Loucy (cell line): ENCODE measurements around the gene NELL2.

Source experiments
- H2AFZ ChIP-seq: fragments of 200-600 bp; sonication (generic); 2 replicates; pipeline ENCODE4 v1.6.0; 2016; ENCODE audit warnings: antibody characterized with exemption, mild to moderate bottlenecking, low read length, moderate library complexity
- H3F3A ChIP-seq: fragments of 200-600 bp; 2 replicates; pipeline ENCODE4 v1.6.0; 2016; ENCODE audit warnings: antibody characterized with exemption, low read depth, mild to moderate bottlenecking
- H3K27me3 ChIP-seq: fragments of 200-600 bp; sonication (generic); 2 replicates; pipeline ENCODE4 v1.6.1; 2014; ENCODE audit warnings: low read length, mild to moderate bottlenecking; ENCODE audit not compliant: insufficient read depth, poor library complexity, severe bottlenecking
- H3K36me3 ChIP-seq: fragments of 200-600 bp; sonication (generic); 2 replicates; pipeline ENCODE4 v1.6.1; 2016; ENCODE audit warnings: low read length; ENCODE audit not compliant: insufficient read depth
- H3K4me1 ChIP-seq: fragments of 200-600 bp; sonication (generic); 2 replicates; pipeline ENCODE4 v1.5.1; 2014; ENCODE audit warnings: low read length, mild to moderate bottlenecking; ENCODE audit not compliant: insufficient read depth, poor library complexity, severe bottlenecking
- H3K4me2 ChIP-seq: fragments of 200-600 bp; sonication (generic); 2 replicates; pipeline ENCODE4 v1.6.0; 2014; ENCODE audit warnings: antibody characterized with exemption, low read length, low read depth, mild to moderate bottlenecking; ENCODE audit not compliant: poor library complexity, severe bottlenecking
- H3K4me3 ChIP-seq: fragments of 200-600 bp; sonication (generic); 2 replicates; pipeline ENCODE4 v1.5.1; 2014; ENCODE audit warnings: low read length, mild to moderate bottlenecking, mixed read lengths; ENCODE audit not compliant: poor library complexity, severe bottlenecking
- H3K79me2 ChIP-seq: fragments of 200-600 bp; sonication (generic); 2 replicates; pipeline ENCODE4 v1.6.1; 2014; ENCODE audit warnings: low read length; ENCODE audit not compliant: insufficient read depth
- H3K9ac ChIP-seq: fragments of 200-600 bp; sonication (generic); 2 replicates; pipeline ENCODE4 v1.6.0; 2014; ENCODE audit warnings: mild to moderate bottlenecking, low read depth, low read length, moderate library complexity; ENCODE audit not compliant: poor library complexity, severe bottlenecking
- H3K9me2 ChIP-seq: fragments of 200-600 bp; sonication (generic); replicated peaks from 2 replicates; pipeline ENCODE4 v1.6.1; 2016; ENCODE audit warnings: low read depth, low read length, mixed read lengths
- H3K9me3 ChIP-seq: fragments of 200-600 bp; sonication (generic); 2 replicates; pipeline ENCODE4 v1.6.1; 2014; ENCODE audit warnings: mild to moderate bottlenecking, antibody characterized with exemption, low read length, low read depth; ENCODE audit not compliant: insufficient read depth
- H4K20me1 ChIP-seq: fragments of 200-600 bp; sonication (generic); 2 replicates; pipeline ENCODE4 v1.6.0; 2014; ENCODE audit warnings: antibody characterized with exemption, low read length, mild to moderate bottlenecking; ENCODE audit not compliant: insufficient read depth, poor library complexity, severe bottlenecking
- CTCF ChIP-seq: fragments of 200-600 bp; sonication (generic); conservative IDR thresholded peaks from 2 replicates; pipeline ENCODE4 v1.5.1; 2014; ENCODE audit warnings: mild to moderate bottlenecking, antibody characterized with exemption, low read length
- EZH2phosphoT487 ChIP-seq: fragments of 200-600 bp; IDR thresholded peaks from 2 replicates; pipeline ENCODE4 v1.6.1; 2018; ENCODE audit warnings: antibody characterized with exemption, mild to moderate bottlenecking, moderate library complexity, borderline replicate concordance

NELL2 gene

GRCh38 chr12:44697511-44697910, 178.6 kb downstream of the NELL2 start:
- Histone ChIP-seq H3K4me3 (no peak overlapping the region), H3K36me3 (no peaks in the 10 kb centered on the region), H3F3A (no peaks in the 10 kb centered on the region), H3K79me2 (no peaks in the 10 kb centered on the region), H4K20me1 (no peaks in the 10 kb centered on the region), H3K9me3 (no peaks in the 10 kb centered on the region), H3K4me1 (no peaks in the 10 kb centered on the region), H3K9ac (no peak overlapping the region), H3K27me3 (no peaks in the 10 kb centered on the region), H2AFZ (no peak overlapping the region), H3K4me2 (no peak overlapping the region), H3K9me2 (no peaks in the 10 kb centered on the region)
- TF ChIP-seq EZH2phosphoT487 (no peak), CTCF (no peak)

DNA sequence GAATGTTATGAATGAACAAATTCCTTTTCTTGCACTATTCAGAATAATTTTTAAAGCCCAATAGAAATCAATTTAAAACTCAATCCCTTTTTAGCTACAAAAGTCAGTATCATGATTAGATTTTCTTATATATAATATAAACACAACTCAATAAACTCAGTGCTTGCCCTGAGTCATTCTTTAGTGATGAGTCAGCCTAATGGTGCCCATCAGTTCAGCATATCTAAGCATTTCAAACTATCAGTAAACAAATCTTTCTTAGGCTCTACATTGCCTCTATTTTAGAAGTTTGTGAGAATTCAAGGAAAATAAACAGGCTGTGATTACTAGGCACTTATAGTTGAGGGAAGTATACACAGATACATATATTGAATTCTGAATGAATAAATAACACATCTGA, 179.6 kb downstream of the NELL2 start:
- no peaks in the 10 kb centered on the region for H4K20me1 ChIP-seq
- no peak for TF ChIP-seq CTCF
- TF ChIP-seq EZH2phosphoT487 = no peak
- H3K4me3 ChIP-seq = no peak overlapping the region
- H2AFZ ChIP-seq = no peak overlapping the region
- H3K4me1 ChIP-seq = no peaks in the 10 kb centered on the region
- H3K36me3 ChIP-seq = no peaks in the 10 kb centered on the region
- H3K4me2 ChIP-seq = no peak overlapping the region
- no peaks in the 10 kb centered on the region for H3F3A ChIP-seq
- H3K79me2 ChIP-seq = no peaks in the 10 kb centered on the region
- H3K27me3 ChIP-seq = no peaks in the 10 kb centered on the region
- no peaks in the 10 kb centered on the region for H3K9me2 ChIP-seq
- H3K9me3 ChIP-seq = no peaks in the 10 kb centered on the region
- H3K9ac ChIP-seq = no peak overlapping the region

GRCh38 chr12:44694017-44694416, 182.1 kb downstream of the NELL2 start:
- Histone ChIP-seq H3F3A (no peaks in the 10 kb centered on the region), H3K79me2 (no peaks in the 10 kb centered on the region), H3K4me1 (no peaks in the 10 kb centered on the region), H3K4me3 (no peak overlapping the region), H3K36me3 (no peaks in the 10 kb centered on the region), H2AFZ (no peak overlapping the region), H3K9me3 (no peaks in the 10 kb centered on the region), H3K27me3 (no peaks in the 10 kb centered on the region), H3K9ac (no peak overlapping the region), H4K20me1 (no peaks in the 10 kb centered on the region), H3K4me2 (no peak overlapping the region), H3K9me2 (no peaks in the 10 kb centered on the region)
- TF ChIP-seq CTCF (no peak), EZH2phosphoT487 (no peak)
